MV-4-11 (cell line): ENCODE measurements around the gene KCNG2.

Source experiments
- DNase-seq: peaks from one replicate; lab custom pipeline; 2025; lab: John Stamatoyannopoulos, UW

KCNG2 gene

DNA sequence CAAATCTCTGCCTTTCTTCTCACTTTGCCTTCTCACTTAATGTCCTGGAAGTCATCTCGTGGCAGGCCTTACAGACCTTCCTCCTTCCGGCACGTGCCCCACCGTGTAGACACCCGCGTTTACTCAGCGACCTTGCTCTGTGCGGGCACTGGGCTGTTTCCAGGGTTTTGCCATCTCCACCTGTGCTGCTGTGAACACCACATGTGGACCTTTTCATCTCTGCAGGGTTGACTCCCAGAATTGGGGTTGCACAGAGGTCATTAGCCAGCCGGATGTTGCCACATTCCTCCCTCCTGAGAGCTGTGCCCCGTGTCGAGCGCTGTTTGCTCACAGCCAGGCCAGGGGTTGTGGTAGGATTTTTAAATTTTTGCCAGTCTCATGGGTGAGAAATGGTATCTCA, 25.4 kb downstream of the KCNG2 start:
- peak; percentile 44 for DNase-seq

DNA sequence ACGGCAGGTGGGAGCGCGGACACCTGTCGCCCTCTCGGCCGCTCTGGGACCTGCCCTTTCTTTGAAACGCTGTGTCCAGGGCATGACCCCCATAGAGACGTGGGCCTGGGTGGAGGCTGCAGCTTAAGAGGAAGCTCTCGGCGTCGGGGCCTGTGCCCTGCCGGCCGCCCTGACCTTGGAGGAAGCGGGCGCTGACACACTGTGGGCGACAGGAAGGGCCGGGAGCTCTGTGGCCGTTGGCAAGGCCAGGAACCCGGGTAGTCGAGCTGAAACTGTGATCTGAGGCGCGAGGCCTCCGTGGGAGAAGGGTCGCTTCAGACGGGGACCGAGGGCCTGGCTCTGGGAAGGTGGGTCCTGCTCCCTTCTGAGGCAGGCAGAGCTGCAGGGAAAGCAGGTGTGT, 28.2 kb downstream of the KCNG2 start:
- DNase-seq: no peak

DNA sequence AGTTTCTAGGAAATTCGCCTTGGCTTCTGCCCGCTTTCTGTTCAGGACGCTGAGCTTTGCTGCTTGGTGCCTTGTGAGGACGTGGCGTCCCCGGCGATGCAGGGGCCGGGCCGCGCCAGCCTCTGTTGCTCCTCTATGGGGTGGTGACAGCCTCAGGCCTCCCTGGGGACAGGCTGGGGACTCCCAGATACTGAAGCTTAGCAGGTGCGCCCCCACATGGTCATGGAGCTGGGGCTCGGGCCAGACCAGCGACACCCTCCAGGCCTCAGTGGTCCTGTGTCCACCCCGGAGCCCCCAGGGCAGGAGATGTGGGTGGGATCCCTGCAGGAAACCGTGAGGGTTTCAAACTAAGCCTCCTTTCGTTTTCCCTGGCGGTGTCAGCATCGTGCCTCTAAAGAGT, 29.2 kb downstream of the KCNG2 start:
- no peak for DNase-seq

DNA sequence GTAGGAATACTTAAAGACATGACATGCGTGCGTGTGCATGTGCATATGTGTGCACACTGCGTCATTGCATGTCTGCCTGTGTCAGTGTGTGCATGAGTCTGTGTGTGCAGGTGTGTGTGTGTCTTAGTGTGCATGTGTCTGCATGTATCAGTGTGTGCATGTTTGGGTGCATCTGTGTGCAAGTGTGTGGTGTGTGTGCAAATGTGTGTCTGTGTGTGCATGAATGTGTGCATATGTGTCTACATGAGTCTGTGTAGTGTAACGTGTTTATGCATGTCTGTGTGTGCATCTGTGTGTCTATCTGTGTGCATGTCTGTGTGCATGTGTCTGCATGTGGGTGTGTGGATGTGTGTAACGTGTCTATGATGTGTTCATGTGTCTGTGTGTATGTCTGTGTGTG, 30.5 kb downstream of the KCNG2 start:
- DNase-seq: no peak

DNA sequence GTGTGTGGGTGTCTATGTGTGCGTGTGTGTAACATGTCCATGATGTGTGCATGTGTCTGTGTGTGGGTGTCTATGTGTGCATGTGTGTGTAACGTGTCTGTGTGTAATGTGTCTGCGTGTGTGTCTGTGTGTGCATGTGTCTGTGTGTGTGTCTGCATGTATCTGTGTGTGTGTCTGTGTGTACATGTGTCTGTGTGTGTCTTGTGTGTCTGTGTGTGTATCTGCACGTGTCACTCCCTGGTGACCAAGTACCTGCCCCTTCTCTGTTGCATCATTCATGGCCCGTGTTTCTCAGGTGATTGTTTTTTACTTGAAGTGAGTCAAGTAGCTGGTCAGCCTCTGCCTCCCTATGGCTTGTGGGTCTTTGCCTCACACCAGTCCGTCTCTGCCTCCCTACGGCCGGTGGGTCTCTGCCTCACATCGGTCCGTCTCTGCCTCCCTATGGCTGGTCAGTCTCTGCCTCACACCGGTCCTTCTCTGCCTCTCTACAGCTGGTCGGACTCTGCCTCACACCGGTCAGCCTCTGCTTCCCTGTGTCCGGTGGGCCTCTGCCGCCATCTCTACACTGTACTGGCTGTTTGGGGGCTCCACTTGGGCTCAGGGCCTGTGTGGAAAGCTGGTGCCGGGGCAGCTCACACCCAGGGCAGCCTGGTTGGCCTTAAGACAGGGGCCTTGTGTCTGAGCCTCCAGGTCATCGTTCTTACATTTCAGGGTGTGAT, 31.6 kb downstream of the KCNG2 start:
- no peak for DNase-seq

DNA sequence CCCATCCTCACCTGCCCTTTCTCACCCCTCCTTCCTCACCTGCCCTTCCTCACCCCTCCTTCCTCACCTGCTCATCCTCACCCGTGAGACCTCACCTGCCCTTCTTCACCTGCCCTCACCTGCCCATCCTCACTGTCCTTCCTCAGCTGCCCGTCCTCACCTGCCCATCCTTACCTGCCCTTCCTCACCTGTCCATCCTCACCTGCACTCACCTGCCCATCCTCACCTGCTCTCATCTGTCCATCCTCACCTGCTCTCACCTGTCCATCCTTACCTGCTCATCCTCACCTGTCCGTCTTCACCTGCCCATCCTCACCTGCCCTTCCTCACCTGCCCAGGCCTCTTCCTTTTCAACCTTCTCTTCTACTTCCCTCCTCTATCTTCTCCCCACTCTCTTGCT, 34.4 kb downstream of the KCNG2 start:
- DNase-seq: no peak

DNA sequence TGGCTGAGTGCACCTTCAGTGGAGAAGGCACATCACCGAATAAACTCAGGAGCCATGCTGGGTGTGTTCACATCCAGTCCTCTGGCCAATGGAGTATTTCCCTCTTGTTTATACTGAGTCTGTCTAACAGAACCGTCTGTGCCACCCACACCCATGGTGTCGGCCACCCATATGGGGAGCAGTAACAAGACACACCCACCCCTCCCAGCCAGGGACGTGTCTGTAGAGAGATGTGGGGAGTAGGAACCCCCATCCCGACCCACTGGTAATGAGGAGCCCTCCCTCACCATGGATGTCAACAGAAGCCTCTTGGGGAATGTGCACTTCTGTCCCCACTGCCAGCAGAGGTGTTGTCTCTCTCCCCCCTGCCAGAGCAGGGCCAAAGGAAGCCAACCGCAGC, 37.1 kb downstream of the KCNG2 start:
- no peak for DNase-seq

DNA sequence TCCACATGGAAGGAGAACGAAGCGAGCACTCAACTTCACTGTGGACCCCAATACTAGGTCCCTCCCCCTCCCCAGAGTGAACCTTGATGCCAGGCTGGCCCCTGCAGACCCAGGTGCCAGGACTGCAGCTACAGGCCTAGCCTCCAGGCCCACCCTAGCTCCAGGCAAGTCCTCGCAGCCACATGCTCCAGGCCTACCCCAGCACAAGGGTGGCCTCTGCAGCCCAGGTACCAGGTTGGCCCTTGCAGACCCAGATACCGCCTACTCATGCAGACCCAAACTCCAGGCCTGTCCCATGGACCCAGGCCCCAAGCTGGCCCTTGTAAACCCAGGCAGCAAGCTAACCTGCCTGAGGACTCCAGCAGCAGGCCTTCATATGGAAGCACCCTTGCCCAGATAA, 44.2 kb downstream of the KCNG2 start:
- no peak for DNase-seq

DNA sequence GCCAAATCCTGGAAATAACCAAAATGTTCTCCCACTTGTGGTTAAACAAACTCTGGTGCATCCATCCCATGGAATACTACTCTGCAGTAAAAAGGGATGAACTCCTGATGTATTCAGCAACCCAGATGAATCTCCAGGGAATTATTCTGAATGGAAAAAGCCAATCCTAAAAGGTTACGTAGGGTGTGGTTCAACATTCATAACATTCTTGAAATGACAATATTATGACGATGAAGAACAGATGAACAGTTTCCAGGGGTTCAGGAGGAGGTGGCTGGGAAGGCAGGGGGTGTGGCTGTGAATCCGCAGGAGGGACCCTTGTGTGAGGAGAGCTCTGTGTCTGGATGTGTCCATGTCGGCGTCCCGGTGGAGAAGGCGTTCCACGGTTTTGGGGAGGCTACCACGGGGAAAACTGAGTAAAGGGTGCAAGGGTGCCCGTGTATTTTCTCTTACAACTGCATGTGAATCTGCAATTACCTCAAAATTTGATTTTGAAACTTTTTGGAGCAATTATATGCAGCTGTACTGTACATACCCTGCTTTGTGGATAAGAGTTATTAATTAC, 47.3 kb downstream of the KCNG2 start:
- no peak for DNase-seq

DNA sequence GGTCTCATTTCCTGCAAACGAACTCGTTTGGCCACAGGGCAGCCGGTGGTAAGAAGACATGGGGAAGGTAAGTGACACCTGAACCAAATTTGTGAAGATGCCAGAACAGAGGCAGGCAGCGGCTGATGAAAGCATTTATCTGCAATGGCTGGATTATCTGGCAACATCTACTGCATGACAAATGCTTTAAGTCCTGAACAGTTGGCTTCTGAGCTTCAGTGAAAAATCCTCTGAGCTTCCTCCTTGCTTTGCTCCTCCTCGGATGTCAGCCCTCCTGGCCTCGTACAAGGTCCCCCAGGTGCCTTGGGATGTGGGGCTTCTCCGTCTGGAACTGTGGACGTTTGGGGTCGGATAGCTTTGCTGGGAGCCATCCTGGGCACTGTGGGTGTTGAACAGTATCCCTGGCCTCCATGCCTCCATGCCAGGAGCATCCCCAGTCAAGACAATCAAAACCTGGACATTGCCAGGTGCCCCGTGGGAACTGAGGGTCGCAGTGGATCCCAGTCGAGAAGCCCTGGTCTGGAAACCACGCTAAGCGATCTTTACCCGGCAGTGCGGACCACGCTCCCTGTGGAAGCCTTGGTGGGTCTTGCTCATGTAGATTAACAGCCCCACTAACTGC, 49.3 kb downstream of the KCNG2 start:
- DNase-seq: no peak

DNA sequence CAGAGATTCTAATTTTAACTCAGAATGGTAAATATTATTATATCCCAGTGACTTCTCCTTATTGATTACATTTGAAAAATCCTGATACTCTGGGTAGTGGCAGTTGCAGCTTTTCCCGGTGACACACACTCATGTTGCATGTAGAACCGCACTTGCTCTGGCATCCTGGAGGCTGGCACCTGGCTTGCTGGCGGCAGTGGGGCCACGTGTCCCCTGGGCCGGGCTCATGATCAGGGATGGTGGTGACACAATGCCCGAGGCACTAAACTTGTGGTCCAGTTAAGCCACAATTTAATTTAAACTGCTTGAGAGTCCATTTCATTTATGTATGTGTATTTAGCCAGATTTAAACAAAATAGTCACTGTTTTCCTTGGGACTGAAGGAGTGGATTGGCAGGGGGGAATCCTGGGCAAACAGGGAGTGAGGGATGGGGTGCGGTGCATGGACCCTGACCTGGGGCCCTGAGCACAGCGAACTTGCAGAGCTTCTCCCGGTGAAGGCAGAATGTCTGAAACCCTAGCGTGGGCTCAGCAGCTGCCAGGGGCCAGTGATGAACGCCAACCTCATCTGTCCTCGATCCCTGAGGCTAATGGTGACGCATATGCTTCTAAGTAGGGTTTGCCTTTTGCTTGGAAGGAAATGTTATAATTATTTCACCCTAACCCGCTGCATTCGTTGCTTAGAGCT, 50.0 kb downstream of the KCNG2 start:
- DNase-seq: no peak

DNA sequence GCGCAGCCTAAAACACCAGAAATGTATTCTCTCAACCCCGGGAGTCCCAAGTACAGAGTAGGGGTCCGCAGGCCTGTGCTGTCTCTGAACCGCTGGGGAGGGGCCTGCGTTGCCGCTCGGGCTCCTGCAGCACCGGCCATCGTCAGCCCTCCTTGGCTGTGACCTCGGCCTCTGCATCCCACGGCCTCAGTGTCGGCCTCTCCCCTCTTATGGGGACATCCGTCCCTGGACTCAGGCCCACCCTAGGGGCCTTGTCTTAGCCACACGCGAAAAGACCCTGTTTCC, 50.5 kb downstream of the KCNG2 start:
- DNase-seq: no peak

DNA sequence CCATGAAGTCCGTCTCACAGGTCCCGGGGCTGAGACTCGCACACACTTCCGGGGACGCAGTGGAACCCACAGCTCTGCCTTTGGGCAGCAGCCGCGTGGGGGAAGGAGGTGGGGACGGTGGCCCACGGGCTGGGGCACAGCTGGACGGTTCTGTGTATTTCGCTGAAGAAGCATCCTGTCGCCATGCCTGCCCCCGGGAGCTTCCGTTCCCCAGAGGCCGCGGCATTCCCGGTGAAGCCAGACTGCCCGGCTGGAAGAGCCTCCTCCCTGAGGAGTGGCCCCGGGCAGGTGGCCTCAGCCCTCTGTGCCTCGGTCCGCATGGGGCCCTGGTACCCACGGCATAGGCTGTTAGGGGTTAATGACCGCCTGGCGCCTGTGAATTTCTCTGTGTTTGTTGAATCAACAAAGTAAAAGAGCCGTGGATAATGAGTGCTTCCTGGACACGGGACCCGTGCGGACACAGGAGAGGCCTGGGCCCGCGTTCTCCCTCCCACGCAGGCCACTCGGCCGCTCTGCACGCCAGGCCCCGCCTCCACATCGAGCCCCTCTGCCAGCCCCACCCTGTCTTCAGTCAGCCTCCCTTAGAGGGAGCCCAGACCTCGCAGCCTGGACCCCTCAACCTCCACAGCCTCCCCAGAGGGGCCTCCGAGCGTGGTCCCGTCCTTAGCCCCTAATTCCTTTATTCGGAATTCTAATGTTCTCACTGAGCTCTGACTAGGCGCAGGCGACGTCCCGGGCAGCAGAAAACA, 51.0 kb downstream of the KCNG2 start:
- DNase-seq: no peak

DNA sequence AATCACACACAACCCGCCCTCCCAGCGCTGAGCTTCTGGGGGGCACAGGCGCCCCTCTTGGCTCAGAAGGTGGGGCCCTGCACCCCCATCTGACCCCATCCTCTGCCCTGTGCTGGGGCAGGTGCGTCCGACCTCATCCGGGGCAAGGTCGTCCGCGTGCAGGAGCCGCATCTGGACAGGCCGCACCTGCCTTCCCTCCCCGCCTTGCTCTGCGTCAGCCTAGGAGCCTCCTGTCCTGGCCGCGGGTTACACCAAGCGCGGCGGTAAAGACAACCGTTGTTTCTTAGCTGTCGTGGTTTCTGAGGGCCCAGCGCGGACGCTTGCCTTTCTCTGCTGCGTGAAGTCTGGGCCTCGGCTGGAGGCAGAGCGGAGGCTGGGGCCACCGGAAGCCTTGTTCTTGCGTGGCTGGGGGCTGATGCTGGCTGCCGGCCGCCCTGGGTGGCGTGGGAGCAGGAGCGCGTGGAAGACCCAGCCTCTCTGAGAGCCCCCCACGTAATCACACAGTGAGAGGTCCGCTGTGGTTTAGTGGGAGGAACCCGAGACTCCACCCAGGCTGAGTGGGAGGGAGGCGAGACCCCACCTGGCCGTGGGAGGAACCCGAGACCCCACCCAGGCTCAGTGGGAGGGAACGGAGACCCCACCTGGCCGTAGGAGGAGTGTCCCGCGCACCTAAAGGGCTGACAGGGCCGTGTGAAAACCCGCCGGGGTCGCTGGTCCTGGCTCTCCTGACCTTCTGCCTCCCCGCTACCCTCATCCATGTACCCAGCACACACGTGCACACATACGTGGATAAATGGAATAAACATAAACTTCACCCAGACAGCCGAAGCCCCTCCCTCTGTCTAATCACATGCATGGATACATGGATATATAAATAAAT, 51.8 kb downstream of the KCNG2 start:
- DNase-seq: no peak

DNA sequence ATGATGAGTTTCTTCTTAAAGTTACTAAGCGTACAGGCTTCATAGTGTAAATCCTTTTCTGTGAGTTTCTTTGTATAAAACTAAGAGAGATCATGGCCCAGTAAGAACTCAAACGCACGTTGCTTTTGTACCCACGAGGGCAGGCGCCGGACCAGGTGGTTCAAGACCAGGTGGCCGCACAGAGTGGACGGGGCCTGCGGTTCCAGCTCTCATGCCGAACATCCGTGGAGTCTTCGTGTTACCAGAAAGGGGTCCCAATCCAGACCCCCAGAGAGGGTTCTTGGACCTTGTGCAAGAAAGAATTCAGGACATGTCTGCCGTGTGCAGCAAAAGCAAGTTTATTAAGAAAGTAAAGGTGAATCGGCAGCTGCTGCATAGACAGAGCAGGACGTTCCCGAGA, 53.0 kb downstream of the KCNG2 start:
- DNase-seq: no peak

DNA sequence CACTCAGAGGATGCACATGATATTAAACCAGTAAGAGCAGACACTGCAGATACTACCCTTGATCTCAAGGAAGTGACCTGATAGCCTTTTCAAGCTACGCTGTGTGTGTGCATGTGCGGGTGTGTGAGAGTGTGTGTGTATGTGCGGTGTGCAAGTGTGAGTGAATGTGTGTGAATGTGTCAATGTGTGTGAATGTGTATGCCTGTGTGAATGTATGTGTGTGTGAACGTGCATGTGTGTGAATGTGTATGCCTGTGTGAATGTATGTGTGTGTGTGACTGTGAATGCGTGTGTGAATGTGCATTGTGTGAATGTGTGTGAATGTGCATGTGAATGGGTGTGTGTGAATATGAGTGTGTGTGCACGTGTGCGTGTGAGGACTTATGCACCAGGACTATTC, 53.8 kb downstream of the KCNG2 start:
- DNase-seq: no peak

DNA sequence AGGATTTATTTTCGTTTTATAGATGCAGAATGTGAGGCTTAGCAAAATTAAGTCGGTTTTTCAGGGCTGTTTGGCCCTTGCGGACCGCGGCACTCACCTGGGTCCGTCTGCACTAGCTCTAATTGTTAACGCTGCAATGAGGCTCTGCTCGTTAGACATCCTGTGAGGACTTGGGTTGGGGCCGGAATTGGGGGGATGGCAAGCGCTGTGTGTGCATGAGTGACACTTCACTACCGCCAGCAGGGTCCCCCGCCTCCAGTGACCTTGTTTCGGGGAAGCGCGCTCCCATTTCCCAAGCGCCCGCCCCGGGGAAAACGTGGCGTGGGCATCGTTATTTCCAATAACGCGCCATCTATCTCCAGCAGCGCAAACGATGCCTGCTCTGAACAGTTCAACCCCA, 54.2 kb downstream of the KCNG2 start:
- DNase-seq: no peak

DNA sequence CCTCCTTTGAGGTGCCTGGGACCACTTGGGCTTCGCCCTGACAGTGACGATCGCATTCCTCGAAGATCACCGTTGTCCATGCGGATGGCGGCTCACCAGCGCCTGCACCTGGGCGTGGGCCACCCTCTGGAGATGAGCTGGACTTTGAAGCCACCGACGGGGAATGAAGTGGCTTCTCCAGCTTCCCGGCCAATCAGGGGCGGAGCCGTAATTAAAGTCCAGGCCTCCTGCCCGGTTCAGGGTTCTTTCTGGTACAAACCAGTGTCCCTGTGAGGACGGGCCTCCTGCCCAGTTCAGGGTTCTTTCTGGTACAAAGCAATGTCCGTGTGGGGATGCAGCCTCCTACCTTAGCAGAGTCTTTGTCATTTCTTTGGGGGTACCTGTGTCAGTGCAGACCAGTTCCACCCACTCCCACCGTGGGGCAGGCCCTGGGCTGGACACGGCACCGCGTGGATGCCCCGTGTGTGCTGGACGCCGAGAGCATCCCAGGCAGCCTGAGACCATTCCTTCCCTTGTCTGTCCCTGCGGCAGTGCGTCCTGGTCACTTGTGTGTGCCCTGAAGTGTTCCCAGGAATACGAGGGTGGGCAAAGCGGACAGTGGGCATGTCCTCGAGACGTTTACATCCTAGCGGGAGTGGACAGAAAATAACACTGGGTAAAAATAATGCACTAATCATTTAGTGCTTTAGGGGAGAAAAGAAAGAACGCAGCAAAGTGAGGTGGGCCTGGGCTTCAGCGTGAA, 55.0 kb downstream of the KCNG2 start:
- no peak for DNase-seq

DNA sequence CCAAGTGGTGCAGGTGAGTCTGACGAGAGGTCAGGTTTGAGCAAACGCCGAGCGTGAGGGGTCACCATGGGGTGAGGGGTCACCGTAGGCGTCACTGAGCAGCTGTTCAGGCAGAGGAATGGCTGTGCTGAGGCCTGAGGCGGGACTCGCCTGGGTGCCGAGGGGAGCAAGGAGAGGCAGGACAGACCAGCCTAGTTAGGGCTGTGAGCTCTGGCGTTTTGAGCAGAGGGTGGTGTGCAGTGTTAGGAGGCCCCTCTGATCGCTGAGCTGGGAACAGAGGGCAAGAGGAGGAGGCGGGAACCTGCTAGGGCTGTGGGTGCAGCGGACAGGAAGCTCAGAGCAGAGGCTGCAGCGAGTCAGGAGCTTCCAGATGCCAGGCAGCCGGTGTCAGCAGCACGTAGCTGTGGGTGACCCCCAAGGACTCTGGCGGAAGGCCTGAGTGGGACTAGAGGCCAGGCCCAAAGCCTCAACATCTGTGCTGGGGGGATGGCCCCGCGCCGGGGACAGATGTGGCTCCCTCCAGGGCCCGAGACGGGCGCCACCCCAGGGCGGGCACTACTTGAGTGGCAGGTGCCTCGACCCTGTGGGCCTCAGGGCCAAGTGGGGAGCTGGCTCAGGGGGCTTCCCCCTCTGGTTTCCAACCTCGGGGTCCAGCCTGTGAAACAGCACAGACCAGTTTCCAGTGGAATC, 55.7 kb downstream of the KCNG2 start:
- DNase-seq: peak; percentile 12

DNA sequence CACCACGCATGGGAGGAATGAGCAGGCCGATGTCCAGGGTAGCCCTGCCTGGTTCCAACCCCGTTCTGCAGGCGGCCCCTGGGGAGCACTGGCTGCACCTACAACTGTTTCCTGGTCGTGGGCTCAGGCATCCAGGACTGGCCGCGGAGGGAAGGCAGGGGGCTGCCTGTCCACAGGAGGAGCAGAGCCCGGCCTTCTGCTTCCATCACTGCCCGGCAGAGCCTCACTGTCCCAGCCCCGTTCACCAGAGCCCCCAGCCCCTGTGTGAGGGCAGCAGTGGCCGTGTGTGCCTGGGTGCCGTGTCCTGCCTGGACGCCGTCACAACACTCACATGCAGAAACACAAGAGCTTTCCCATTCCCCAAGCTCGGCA, 56.2 kb downstream of the KCNG2 start:
- no peak for DNase-seq
